GM12878 (cell line): ENCODE measurements around the gene STAT3. TPM values are rescaled to one million over a fixed set of nuclear protein-coding genes. Genes with fewer than 3 reads are reported as not detected.

Source experiments
- ATAC-seq: fragments of 200-7000 bp; cut with Tn5 transposase; 3 replicates; pipeline ENCODE4 v1.9.1; 2020; ENCODE audit warnings: mild to moderate bottlenecking, moderate library complexity
- BruUV-seq: library from RNA; stranded (reverse); fragments of 400-500 nt; replicated peaks from 2 replicates; lab custom pipeline; 2021; lab: Mats Ljungman, UMichigan
- CTCF ChIA-PET: fragments of 300-600 bp; sonication (Branson Sonifier 250); formaldehyde crosslinking; extraction: SDS; loops from one replicate; lab custom pipeline; 2021; ENCODE audit warnings: inconsistent platforms; lab: Yijun Ruan, JAX
- POLR2A ChIA-PET: fragments of 350-600 bp; formaldehyde crosslinking; extraction: SDS; loops from one replicate; lab custom pipeline; 2021; ENCODE audit warnings: inconsistent platforms; lab: Charles Lee
- RAD21 ChIA-PET: fragments of 300-600 bp; sonication (Branson Sonifier 250); formaldehyde crosslinking; loops from one replicate; lab custom pipeline; 2023; ENCODE audit warnings: antibody characterized with exemption; ENCODE audit not compliant: unreplicated experiment; lab: Charles Lee
- SMC1A ChIA-PET: fragments of 300-600 bp; sonication (Branson Sonifier 250); formaldehyde crosslinking; loops from one replicate; lab custom pipeline; 2023; ENCODE audit not compliant: unreplicated experiment, uncharacterized antibody; lab: Charles Lee
- DNase-seq: peaks from one replicate; pipeline ENCODE4 v3.0.0-alpha.2; 2011; ENCODE audit warnings: low read depth, low spot score
- FAIRE-seq: peaks from 3 replicates; lab custom pipeline; 2011; peaks lifted over from hg19 to GRCh38; lab: Jason Lieb, UNC
- H2AFZ ChIP-seq: 2 replicates; pipeline ENCODE4 v1.6.0; 2011; ENCODE audit warnings: low read depth, low read length, control low read depth; ENCODE audit not compliant: control insufficient read depth
- H3K27ac ChIP-seq: 2 replicates; pipeline ENCODE4 v1.5.1; 2011; ENCODE audit warnings: control low read depth; ENCODE audit not compliant: control insufficient read depth, insufficient read depth
- H3K27me3 ChIP-seq, 2 experiments: replicated peaks in 1 of 2; 2 replicates each; pipeline versions ENCODE4 v1.6.0 to v1.6.1; 2011; ENCODE audit warnings: low read length in 1 of 2; ENCODE audit not compliant: control insufficient read depth in 2 of 2, insufficient read depth in 2 of 2
- H3K36me3 ChIP-seq, 2 experiments: 2 replicates each; pipeline ENCODE4 v1.5.1; 2011; ENCODE audit warnings: low read length in 1 of 2; ENCODE audit not compliant: control insufficient read depth in 2 of 2, insufficient read depth in 2 of 2
- H3K4me1 ChIP-seq: 2 replicates; pipeline ENCODE4 v1.6.1; 2011; ENCODE audit warnings: mild to moderate bottlenecking, low read length, moderate library complexity, mixed read lengths; ENCODE audit not compliant: control insufficient read depth, insufficient read depth
- H3K4me2 ChIP-seq: 2 replicates; pipeline ENCODE4 v1.6.0; 2011; ENCODE audit warnings: control low read depth; ENCODE audit not compliant: control insufficient read depth, insufficient read depth
- H3K4me3 ChIP-seq: fragments of 200-600 bp; sonication (generic); 2 replicates; pipeline ENCODE4 v1.5.1; 2016
- H3K79me2 ChIP-seq: 2 replicates; pipeline ENCODE4 v1.6.0; 2011; ENCODE audit warnings: low read length; ENCODE audit not compliant: control insufficient read depth, insufficient read depth
- H3K9ac ChIP-seq: 2 replicates; pipeline ENCODE4 v1.8.0; 2011; ENCODE audit warnings: low read length, control low read depth, mixed read lengths; ENCODE audit not compliant: control insufficient read depth, insufficient read depth
- H3K9me3 ChIP-seq: replicated peaks from 3 replicates; pipeline ENCODE4 v1.5.1; 2011; ENCODE audit warnings: mild to moderate bottlenecking, low read length; ENCODE audit not compliant: control insufficient read depth, insufficient read depth
- H4K20me1 ChIP-seq: 2 replicates; pipeline ENCODE4 v1.6.0; 2011; ENCODE audit not compliant: control insufficient read depth, insufficient read depth
- BCL3 ChIP-seq: IDR thresholded peaks from 2 replicates; pipeline ENCODE4 v1.6.1; 2011; ENCODE audit warnings: borderline replicate concordance, low read depth, mild to moderate bottlenecking, moderate library complexity, low read length; ENCODE audit not compliant: insufficient read depth, poor library complexity, severe bottlenecking
- BMI1 ChIP-seq: fragments of 450-650 bp; IDR thresholded peaks from 2 replicates; pipeline ENCODE4 v1.6.1; 2016; ENCODE audit warnings: mild to moderate bottlenecking, moderate library complexity, borderline replicate concordance
- FOXK2 ChIP-seq: fragments of 450-650 bp; IDR thresholded peaks from 2 replicates; pipeline ENCODE4 v1.6.1; 2017; ENCODE audit warnings: mild to moderate bottlenecking, moderate library complexity
- MAX ChIP-seq: IDR thresholded peaks from 2 replicates; pipeline ENCODE4 v1.6.1; 2012; ENCODE audit warnings: low read depth, low read length, improper control_type of control experiment
- NFYB ChIP-seq: IDR thresholded peaks from 2 replicates; pipeline ENCODE4 v1.6.1; 2011; ENCODE audit warnings: low read depth, mild to moderate bottlenecking, low read length, improper control_type of control experiment, moderate library complexity; ENCODE audit not compliant: insufficient read depth
- RELA ChIP-seq: fragments of 450-650 bp; IDR thresholded peaks from 2 replicates; pipeline ENCODE4 v1.8.0; 2014; ENCODE audit warnings: borderline replicate concordance; ENCODE audit not compliant: partially characterized antibody
- SP1 ChIP-seq: IDR thresholded peaks from one replicate; pipeline ENCODE4 v1.6.1; 2011; ENCODE audit warnings: low read depth, low read length
- WGBS: methylation state at CpG from one replicate; pipeline ENCODE4 v1.1.6; 2016; ENCODE audit warnings: low lambda C conversion rate; ENCODE audit not compliant: insufficient replicate concordance, insufficient coverage; ENCODE audit errors: missing lambda C conversion rate; 5-methylcytosine and 5-hydroxymethylcytosine counted together
- in situ Hi-C: fragments of 300-500 bp; cut with MboI; formaldehyde crosslinking; loops from 9 replicates; pipeline ENCODE4 v1.14.3; 2018; ENCODE audit warnings: mixed read lengths
- intact Hi-C: fragments of 100-400 bp; cut with micrococcal nuclease; formaldehyde crosslinking; loops from one replicate; pipeline ENCODE4 v1.14.2; 2022; ENCODE audit not compliant: unreplicated experiment
- polyA plus RNA-seq, 11 experiments: library from polyadenylated mRNA; depleted of rRNA in 4 of 11; unstranded in 6 of 11; stranded (reverse) in 5 of 11; fragments of >200 nt; fragmentation: Nextera tagmentation in 4 of 11; fragmentation: Illumina TruSeq in 1 of 11; extraction: Ambion mirVana in 4 of 11; extraction: Trizol in 1 of 11; gene quantifications; 1 replicate in 1 of 11; 2 replicates in 10 of 11; pipeline versions ENCODE4 v1.2.1 to v1.2.3, GENCODE V29; 2011 to 2016; ENCODE audit warnings: inconsistent platforms in 2 of 11, missing spikeins in 2 of 11, low read depth in 1 of 11
- total RNA-seq, 4 experiments: library from RNA; depleted of rRNA in 3 of 4; stranded (reverse); fragments of >200 nt in 3 of 4; fragmentation: Illumina TruSeq in 1 of 4; extraction: Trizol in 1 of 4; gene quantifications; 2 replicates each; pipeline versions ENCODE4 v1.2.1 to v1.2.3, GENCODE V29; 2013 to 2021

Gene STAT3
- total and polyA plus RNA-seq, 10 of the 15 experiments (the other 5 are each of a cell fraction or from before 2014, with no cell fraction given) = 18.4 to 96.4 (median 60.9) TPM

- no peak for ATAC-seq
- Histone ChIP-seq H3K9ac (no peak overlapping the region), H3K4me2 (no peak overlapping the region), H3K4me1 (no peaks in the 10 kb centered on the region), H3K4me3 (no peak overlapping the region), H3K79me2 (no peaks in the 10 kb centered on the region; the same call in none of the 2 replicates), H4K20me1 (no peaks in the 10 kb centered on the region), H3K36me3 (peaks cover 8 to 9% of the 10 kb centered on the region in 2 experiments; a peak in 3 of 4 replicates), H3K27ac (no peak overlapping the region), H2AFZ (no peak overlapping the region), H3K9me3 (no peaks in the 10 kb centered on the region), H3K27me3 (no peaks in the 10 kb centered on the region)
- intact Hi-C loops = no loop called here
- BruUV-seq = no TSS peak
- DNase-seq = no peak
- ChIA-PET CTCF (no interaction called here), POLR2A (no interaction called here), RAD21 (interaction anchor here (0.6 kb wide), 1 partner anchor 111 kb away, joined by 4 read pairs; no protein-coding TSS in a partner anchor), SMC1A (interaction anchor here (1.1 kb wide), 1 partner anchor 107 kb away, joined by 4 read pairs; no protein-coding TSS in a partner anchor)
- in situ Hi-C loops = no loop called here
- TF ChIP-seq BCL3 (no peak), FOXK2 (no peak), RELA (no peak), MAX (no peak), SP1 (no peak), NFYB (no peak), BMI1 (no peak)
- no peak for FAIRE-seq
- WGBS = 82% methylated on average over 3 of the region's 3 CpGs
These were observed 92.2 kb downstream of the STAT3 start for GRCh38 chr17:42296012-42296411.
